Upper lobe of left lung (tissue), 4 donors: ENCODE measurements around the gene MECP2.

ENCODE experiments used
- EP300 ChIP-seq, 4 donors: sonication (generic); formaldehyde crosslinking; IDR thresholded peaks; one replicate each; pipeline ENCODE4 v1.5.1; 2017; ENCODE audit warnings: antibody characterized with exemption in 4 of 4, control low read depth in 2 of 4
- POLR2A ChIP-seq, 4 donors: fragments of 450-650 bp; IDR thresholded peaks; one replicate each; pipeline ENCODE4 v1.5.1; 2016 to 2017; ENCODE audit warnings: antibody characterized with exemption in 4 of 4, mild to moderate bottlenecking in 2 of 4
- POLR2AphosphoS5 ChIP-seq, 2 donors: sonication (generic); formaldehyde crosslinking; IDR thresholded peaks; one replicate each; pipeline ENCODE4 v1.5.1; 2017; ENCODE audit warnings: antibody characterized with exemption in 2 of 2
- TF ChIP-seq, protein P1 (sequence below), 6 experiments: fragments of 450-650 bp in 4 of 6; fragments of 200-600 bp in 2 of 6; sonication (generic) in 2 of 6; IDR thresholded peaks; one replicate each; pipeline ENCODE4 v1.5.1; 2016 to 2019; ENCODE audit warnings: antibody characterized with exemption in 6 of 6

DNA sequence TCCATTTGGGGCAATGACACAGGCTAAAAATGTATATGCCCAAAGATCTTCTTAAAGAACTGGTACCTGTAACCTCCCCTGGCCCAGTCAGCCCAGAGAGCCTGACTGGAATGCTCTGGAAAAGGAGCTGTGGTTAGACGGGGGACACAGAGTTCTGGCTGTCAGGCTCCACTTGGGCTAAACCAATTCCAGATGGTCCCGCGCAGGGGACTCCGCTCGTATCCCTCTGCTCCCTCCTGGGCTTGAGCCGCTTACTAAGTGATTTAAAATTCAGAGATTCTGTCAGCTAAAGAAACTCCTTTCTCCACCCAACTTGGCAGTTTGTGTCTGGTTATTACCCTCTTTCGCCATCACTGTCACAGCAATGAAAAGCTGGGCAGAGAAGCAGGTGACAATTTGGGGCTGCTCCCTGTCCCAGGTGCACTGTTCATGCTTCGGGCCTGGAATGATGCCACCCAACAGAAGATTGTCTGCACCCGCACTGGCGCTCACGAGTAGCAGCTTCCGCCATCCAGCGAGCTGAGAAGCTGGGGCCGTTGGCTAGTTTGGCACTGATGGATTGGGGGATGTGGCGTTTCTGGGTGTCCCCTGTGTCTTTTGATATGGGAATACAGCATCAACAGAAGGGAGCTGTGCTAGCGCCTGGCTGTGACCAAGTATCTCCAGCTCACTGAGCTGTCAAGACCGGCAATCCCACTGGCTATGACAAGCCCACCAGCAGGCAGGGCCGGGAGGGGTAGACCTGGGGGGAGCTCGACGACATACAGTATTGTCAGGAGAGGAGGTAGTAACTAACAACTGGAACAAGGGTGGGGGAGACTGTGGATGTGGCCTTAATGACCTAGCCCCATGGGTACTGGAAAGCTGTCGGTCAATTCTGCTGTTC, 71.1 kb downstream of the MECP2 start:
- TF ChIP-seq, protein P1, sequence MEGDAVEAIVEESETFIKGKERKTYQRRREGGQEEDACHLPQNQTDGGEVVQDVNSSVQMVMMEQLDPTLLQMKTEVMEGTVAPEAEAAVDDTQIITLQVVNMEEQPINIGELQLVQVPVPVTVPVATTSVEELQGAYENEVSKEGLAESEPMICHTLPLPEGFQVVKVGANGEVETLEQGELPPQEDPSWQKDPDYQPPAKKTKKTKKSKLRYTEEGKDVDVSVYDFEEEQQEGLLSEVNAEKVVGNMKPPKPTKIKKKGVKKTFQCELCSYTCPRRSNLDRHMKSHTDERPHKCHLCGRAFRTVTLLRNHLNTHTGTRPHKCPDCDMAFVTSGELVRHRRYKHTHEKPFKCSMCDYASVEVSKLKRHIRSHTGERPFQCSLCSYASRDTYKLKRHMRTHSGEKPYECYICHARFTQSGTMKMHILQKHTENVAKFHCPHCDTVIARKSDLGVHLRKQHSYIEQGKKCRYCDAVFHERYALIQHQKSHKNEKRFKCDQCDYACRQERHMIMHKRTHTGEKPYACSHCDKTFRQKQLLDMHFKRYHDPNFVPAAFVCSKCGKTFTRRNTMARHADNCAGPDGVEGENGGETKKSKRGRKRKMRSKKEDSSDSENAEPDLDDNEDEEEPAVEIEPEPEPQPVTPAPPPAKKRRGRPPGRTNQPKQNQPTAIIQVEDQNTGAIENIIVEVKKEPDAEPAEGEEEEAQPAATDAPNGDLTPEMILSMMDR (IDR thresholded peaks at IDR 0.05) = no peak
- TF ChIP-seq POLR2AphosphoS5 (IDR thresholded peaks at IDR 0.05) = no peak
- TF ChIP-seq EP300 (IDR thresholded peaks at IDR 0.05) = no peak
- TF ChIP-seq POLR2A (IDR thresholded peaks at IDR 0.05) = no peak
